Non-pigmented ciliary epithelial cell (primary cell): ENCODE results near the gene PRKCH.
"Not testable (repeated sequence)": the region's sequence is repeated elsewhere in the genome, so short reads cannot be mapped to it uniquely, and the experiment has no call there.

Experiments used
- DNase-seq: peaks from one replicate; pipeline ENCODE4 v3.0.0-alpha.2; 2010; ENCODE audit warnings: low read depth

PRKCH gene

DNA sequence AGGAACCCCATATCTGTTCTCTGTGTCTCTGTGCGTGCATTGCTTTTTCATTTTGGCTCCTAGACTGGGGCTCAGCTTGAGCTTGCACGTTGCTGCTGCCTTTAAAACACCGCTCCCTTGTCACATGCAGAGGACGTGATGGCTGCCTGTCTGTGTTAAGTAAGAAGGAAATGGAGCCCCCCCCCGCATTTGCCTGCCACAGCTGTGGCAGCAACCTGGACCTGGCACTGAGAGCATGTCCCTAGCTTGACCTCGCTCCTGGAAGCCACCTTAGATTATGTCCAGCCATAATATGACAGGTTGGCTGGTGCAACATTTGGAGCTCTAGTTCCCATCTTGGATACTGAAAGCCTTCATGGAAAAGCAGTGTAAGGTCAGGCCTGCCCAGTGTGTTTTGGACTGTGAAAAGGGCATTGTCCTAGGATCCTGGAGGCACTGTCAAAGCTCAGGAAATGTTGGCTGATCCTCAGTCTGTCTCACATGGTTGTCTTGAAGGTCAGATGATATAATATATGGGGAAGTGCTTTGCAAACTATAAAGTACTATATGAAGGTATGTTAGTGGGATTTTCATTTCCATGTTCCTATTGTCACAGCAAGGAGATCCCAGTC, 73.8 kb downstream of the PRKCH start:
- no peak for DNase-seq

- no peak for DNase-seq
These were observed 74.9 kb downstream of the PRKCH start for GRCh38 chr14:61396279-61396678.

GRCh38 chr14:61396694-61397093, 75.3 kb downstream of the PRKCH start:
- DNase-seq = no peak

GRCh38 chr14:61397615-61398014, 76.2 kb downstream of the PRKCH start:
- DNase-seq = no peak

DNA sequence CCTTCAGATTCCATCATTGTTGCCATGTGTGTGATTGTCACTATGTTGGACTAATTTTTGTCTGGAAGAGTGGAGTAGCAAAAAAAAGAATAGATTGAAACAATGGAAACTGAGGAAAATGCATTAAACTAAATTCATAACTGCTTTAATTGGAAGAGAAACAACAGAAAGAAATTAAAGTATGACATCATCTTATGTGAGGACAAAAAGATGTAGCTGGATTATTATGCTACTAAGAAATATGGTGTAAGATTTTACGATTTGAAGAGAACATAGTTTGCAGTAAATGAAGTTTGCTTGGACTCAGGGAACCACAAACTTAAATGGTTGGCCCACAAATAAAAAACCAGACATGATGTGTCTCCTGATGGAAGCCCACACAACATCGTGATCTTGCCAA, 76.8 kb downstream of the PRKCH start:
- DNase-seq = no peak

DNA sequence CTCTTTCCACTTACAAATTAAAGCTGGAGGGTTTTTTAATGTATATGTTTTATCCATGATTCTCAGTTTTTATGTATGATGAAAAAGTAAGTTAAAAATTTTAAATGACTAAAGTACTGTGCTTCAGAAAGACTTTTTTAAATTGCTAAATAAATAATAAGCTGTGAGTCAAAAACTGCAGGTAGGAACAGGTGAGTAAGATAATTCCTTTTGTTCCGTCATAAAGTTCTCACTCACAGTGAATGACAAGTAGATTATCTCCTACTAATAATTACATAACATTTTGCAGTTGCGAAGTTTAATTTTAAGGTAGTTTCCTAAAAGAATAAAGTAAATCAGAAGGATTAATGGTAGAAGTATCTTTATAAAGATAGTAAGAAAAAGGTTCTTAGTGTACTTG, 78.0 kb downstream of the PRKCH start:
- no peak for DNase-seq

DNA sequence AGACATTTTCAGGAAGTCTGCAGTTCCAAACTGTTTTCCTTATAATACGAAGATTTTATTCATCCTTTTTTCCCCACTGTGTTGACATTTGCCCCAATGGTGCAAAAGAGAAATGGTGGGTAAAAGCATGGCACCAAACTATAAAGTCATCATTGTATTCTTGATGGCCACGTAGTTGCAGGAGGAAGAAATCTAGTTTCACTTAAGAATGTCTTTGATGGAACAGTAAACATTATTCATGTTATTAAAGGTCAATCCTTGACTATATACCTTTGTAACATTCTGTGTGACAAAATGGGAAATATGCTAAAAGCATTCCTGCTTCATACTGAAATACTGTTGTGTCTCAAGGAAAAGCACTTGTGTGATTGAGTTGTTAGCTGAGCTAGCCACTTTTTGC, 80.1 kb downstream of the PRKCH start:
- DNase-seq = no peak

- no peak for DNase-seq
These were observed 82.0 kb downstream of the PRKCH start for GRCh38 chr14:61403411-61403810.

DNA sequence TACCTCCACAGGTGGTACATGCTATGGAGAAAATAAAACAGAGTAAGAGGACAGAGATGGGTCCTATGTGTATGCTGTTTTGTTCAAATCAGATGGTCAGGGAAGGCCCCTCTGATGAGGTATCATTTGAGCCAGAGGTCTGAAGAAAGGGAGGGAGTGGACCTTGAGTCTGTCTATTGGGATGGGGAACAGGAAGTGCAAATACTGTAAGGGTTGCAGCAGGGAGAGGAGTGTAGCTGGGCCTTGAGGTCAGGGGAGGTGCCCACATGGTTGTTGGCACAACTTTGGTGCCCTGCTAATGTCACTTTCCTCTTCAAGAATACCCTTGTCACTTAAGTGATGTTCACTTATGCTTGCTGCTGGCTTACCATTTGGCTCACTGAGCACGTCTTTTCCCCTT, 83.3 kb downstream of the PRKCH start:
- no peak for DNase-seq

GRCh38 chr14:61406198-61406597, 84.8 kb downstream of the PRKCH start:
- no peak for DNase-seq

GRCh38 chr14:61406675-61407074, 85.3 kb downstream of the PRKCH start:
- DNase-seq = no peak

DNA sequence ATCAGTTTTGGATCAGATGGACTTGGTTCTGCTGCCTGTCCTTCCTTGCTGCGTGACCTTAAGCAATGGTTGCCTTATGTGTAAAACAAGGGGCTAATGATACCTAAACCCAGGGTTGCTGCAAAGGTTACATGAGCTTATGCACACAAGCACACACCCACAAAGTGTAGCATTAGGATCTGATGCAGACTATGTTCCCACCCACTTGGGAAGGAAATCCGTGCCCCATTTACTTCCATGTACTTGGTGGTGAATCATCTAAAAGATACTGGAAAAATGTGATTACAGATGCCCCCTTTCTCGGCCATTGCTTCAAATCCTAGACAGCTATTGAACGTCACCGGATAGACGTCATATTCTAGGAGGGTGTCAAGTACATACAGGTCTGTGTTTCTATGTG, 87.1 kb downstream of the PRKCH start:
- DNase-seq = no peak

DNA sequence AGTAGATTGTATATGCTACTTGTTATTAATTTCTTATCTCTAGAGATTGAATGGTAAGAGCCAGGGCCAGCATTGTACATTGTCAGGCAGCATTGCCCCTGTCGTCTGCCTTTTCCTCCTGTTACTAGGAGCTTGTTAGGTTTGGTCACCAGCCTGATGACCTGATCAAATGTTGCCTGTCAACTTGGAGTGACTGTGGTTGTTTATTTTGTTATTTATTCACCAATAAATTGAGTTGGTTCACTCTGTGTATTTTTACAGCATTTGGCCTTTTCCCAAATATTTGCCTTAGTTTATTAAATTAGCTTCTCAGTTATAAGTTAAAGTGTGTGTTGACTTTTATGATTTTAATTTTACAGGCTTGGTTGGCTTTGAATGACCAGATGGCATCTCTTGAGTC, 88.4 kb downstream of the PRKCH start:
- no peak for DNase-seq

GRCh38 chr14:61415934-61416333, 94.6 kb downstream of the PRKCH start:
- not testable (repeated sequence) for DNase-seq

DNA sequence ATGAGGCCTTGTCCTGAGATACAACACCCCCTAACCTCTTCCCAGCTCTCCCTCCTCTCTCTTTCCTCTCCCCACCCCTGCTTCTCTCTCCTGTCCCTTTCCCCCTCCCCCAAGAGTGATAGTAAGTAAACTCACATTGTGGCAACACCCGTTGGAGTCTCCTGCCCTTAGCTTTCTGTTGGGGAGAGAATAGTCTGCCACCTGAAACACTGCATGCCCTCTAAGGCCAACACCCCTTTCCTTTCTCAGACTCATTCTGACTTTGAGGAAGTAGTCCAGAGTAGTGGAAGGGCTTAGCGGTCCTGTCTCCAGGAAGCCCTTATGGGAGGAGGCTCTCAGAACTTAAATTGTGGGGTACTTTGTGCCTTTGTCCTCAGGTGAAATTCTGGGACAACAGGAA, 95.2 kb downstream of the PRKCH start:
- no peak for DNase-seq

DNA sequence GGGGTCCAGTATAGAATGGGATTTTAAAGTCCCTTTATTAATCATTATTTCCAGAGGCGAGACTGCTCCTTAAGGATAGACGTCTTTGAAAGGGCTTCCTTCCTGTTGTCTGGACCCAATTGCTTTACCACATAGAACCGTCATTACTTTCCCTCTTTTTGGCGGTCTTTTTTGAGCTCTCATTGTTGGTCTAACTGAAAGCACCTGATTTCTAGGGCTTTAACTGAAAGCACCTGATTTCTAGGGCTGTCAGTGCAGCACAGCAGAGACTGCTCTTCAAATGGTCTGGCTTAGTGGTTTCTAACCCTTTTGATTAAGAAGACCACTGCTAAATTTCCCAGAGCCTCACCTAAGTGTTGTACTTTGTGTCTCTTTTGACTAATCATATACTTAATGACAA, 95.8 kb downstream of the PRKCH start:
- DNase-seq = no peak

GRCh38 chr14:61417883-61418455, 96.6 kb downstream of the PRKCH start:
- DNase-seq = no peak

DNA sequence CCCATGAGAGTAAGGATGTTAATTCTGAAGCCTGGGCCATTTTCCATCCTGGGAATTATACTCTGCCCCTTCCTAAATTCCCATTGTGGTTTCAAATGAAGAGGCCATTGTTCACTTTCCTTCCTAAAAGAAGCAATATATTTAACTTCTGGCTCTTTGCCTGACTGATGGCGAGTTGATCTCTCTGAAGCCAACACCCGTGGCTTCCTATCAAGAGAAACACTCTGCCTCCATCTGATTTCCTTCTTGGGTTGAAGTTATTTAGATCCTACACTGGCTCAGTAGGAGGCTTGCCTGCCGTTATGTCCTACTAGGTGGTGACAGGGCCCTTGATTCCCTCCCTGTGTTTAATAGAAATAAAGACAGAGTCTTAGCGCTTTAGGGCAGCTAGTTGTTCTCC, 97.4 kb downstream of the PRKCH start:
- DNase-seq = no peak

GRCh38 chr14:61419201-61419600, 97.8 kb downstream of the PRKCH start:
- no peak for DNase-seq

DNA sequence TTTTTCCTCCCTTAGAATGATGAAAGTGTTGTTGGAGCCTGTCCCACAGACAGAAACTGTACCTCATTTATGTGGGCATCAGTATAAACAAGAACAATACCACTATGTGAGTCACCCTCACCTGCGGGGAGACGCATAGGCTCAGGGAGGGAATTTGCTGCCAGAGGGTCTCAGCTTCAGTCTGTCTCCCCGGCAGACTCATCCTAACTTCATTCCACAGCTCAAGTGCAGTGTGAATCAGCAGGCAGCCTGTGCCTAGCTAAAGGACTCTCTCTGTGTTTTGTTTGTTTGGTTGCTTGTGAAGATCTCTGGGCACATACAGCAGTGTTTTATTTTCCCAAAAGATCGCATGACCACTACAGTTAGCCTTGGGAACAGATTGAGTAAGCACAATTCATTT, 98.9 kb downstream of the PRKCH start:
- no peak for DNase-seq

DNA sequence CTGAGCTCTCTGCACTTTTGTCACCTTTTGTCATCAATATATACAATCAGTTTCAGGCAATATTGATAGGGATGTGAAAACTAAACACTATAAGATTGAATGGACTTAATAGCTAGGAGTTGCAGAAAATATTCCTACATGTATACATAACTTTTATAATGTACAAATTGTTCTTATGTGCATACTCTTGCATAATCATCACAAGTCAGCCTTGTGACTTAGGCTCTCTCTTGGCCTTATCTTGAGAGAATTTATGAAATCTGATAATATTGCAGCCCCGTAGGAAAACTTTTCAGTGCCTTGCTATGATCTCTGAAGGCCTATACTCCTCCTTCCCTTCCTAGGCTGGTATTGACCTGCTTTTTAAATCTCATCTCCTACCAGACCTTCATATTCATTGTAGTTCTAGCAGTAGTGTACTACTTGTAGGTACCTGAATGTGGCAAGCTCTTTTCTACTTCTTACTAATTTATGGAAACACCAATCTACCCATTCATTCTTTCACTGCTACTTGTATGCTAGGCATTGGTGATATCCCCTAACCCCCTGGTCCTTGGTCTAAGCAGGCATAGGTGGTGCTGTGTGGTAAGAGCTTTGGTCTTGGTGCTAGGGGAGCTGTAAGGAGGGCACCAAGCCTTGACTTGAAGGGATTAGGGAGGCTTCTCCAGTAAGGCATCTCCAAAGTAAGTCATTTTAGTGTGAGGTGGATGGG, 100.0 kb downstream of the PRKCH start:
- no peak for DNase-seq

- no peak for DNase-seq
These were observed 104.7 kb downstream of the PRKCH start for GRCh38 chr14:61426048-61426447.

GRCh38 chr14:61428261-61428660, 106.9 kb downstream of the PRKCH start:
- no peak for DNase-seq

DNA sequence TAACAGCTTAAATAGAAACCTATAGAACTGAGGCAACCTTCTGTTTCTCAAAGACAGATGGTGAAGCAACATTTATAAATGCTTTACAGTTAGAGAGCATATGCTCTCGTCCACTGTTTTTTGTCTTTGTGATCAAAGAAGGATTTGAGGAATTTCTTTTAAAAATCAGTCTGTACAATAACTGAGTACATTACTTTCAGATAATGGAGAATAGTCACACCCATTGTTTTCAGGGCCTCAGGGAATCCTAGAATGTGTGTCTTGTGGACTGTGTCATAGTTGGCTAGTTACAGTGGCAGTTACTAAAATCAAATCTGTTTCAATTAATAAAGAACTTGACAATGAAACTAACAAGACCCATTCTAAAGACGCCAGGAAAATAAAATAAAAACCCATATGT, 107.9 kb downstream of the PRKCH start:
- DNase-seq = no peak
